Lower lobe of right lung (tissue), 2 donors: Measurements from ENCODE around the gene GPR37L1. TPM values are rescaled to one million over a fixed set of nuclear protein-coding genes. Genes with fewer than 3 reads are reported as not detected.

Source experiments
- ATAC-seq, 2 donors: fragments of 200-7000 bp; cut with Tn5 transposase; one replicate each; pipeline ENCODE4 v1.9.1; 2020 to 2022; ENCODE audit warnings: mild to moderate bottlenecking in 2 of 2, moderate library complexity in 2 of 2
- DNase-seq: peaks from one replicate; pipeline ENCODE4 v3.0.0-alpha.2; 2020
- H3K27ac ChIP-seq: fragments of 200-600 bp; one replicate; pipeline ENCODE4 v1.8.0; 2022
- H3K27me3 ChIP-seq: fragments of 200-600 bp; one replicate; pipeline ENCODE4 v1.8.0; 2022; ENCODE audit warnings: low read depth
- H3K36me3 ChIP-seq: fragments of 200-600 bp; one replicate; pipeline ENCODE4 v1.8.0; 2022; ENCODE audit warnings: mild to moderate bottlenecking
- H3K4me1 ChIP-seq: fragments of 200-600 bp; one replicate; pipeline ENCODE4 v1.8.0; 2022
- H3K4me3 ChIP-seq: fragments of 200-600 bp; one replicate; pipeline ENCODE4 v1.8.0; 2022; ENCODE audit warnings: mild to moderate bottlenecking
- H3K9me3 ChIP-seq: fragments of 200-600 bp; one replicate; pipeline ENCODE4 v1.8.0; 2022
- CTCF ChIP-seq: fragments of 200-600 bp; IDR thresholded peaks from one replicate; pipeline ENCODE4 v1.8.0; 2022; ENCODE audit warnings: antibody characterized with exemption, mild to moderate bottlenecking
- intact Hi-C: fragments of 100-400 bp; cut with DNase I; formaldehyde crosslinking; loops from one replicate; pipeline ENCODE4 v1.11.0; 2022
- total RNA-seq: library from RNA; stranded (reverse); fragmentation: NEBNext Ultra II Directional; extraction: Animal tissue kit (Norgen Biotek cat#: 25700); gene quantifications from one replicate; pipeline ENCODE4 v1.2.1, GENCODE V29; 2021
- donor health status: DM: no; HTN: yes; CAD: no; lungs with severe emphysema.

GPR37L1 gene
- total RNA-seq, 1 donor from 2014 or later, result 0.06 TPM

DNA sequence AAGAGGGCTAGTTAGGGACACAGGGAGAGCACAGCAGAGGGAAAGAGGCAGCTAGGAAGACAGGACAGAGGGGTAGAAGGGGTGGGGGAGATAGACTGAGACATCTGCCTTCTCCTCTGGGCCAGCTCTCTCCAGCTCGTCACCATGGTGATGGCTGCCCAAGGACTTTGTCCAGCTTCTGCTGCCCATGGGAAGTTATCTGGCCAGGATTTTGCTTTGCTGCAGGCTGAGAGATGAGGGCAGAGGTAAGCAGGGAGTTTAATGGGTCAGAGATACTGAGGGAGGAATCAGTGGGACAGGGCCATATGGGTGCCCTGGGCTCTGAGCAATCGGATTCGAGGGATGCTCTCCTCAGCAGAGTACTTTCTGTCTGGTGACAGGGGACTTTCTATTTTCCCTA, 34.5 kb upstream of the GPR37L1 start:
- no peak overlapping the region for H3K27ac ChIP-seq
- no peak for DNase-seq
- no peak for TF ChIP-seq CTCF
- H3K27me3 ChIP-seq, result no peaks in the 10 kb centered on the region
- H3K4me1 ChIP-seq, result no peaks in the 10 kb centered on the region
- H3K4me3 ChIP-seq, result no peak overlapping the region
- ATAC-seq, result no peak
- H3K9me3 ChIP-seq, result no peaks in the 10 kb centered on the region
- intact Hi-C loops, result no loop called here
- H3K36me3 ChIP-seq, result no peaks in the 10 kb centered on the region

DNA sequence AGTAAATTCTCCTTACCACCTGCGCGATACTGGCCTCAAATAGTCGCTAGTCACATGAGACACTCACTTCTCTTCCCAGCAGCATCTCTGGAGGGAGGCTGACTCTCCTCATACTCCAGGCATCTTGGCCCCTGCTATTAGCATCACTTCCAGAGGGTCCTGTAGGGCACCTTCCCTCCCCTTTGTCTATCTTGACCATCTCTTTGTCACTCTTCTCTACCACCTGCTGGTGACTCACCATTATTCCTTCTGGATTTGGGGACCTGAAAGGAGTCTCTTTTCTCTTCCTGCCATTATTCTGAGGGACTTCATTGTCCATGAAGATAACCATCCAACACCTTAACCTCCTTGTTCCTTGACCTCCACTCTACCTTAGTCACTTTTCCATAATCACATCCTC, 31.7 kb upstream of the GPR37L1 start:
- Histone ChIP-seq H3K27ac (no peak overlapping the region), H3K36me3 (no peaks in the 10 kb centered on the region), H3K4me3 (no peak overlapping the region), H3K4me1 (no peaks in the 10 kb centered on the region), H3K27me3 (peaks cover 9% of the 10 kb centered on the region), H3K9me3 (no peaks in the 10 kb centered on the region)
- intact Hi-C loops, result no loop called here
- no peak for DNase-seq
- peak in 1 of 2 donors; percentile 35 for ATAC-seq
- TF ChIP-seq CTCF, result no peak

DNA sequence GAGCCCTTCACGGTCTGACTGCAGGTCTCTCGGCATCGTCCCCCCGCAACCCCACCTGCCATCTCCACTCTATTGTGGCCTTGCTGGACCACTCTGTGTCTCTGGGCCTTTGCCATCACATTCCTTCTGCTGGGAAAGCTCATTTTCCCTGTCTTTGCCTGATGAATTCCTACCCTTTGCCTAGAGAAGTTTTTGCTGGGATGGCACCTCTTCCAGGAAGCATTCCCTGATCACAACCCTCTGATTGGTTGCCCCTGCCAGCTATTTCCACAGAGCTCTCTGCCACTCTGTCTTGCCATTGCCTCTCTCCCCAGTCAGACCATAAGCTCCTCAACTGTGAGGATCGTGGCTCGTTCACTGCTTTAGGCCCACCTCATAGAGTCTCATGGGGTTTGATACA, 28.9 kb upstream of the GPR37L1 start:
- intact Hi-C loops, result no loop called here
- Histone ChIP-seq H3K4me1 (no peaks in the 10 kb centered on the region), H3K27me3 (peaks cover 9% of the 10 kb centered on the region), H3K4me3 (no peak overlapping the region), H3K9me3 (no peaks in the 10 kb centered on the region), H3K36me3 (no peaks in the 10 kb centered on the region), H3K27ac (no peak overlapping the region)
- no peak for DNase-seq
- no peak for ATAC-seq
- TF ChIP-seq CTCF, result no peak

DNA sequence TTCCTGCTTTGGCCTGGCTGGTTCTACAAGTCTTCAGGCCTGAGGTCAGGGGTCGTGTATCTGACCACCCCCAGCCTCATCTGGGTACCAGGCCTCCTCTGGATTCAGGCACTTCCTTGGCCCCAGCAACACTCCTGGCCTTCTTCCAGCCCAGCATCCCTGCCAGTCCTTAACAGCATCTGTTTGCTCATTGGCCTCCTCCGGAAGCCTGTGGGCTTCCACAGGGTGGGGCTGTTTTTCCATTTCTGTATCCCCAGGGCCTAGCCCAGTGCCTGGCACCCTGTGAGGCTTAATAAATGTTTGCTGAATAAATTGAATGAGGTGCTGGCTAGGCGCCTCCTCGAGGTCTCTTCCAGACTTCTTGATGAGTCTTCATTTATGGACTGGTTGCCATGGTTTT, 21.5 kb upstream of the GPR37L1 start:
- DNase-seq, result no peak
- H3K36me3 ChIP-seq, result no peaks in the 10 kb centered on the region
- ATAC-seq, result no peak
- no peaks in the 10 kb centered on the region for H3K27me3 ChIP-seq
- intact Hi-C loops, result no loop called here
- no peaks in the 10 kb centered on the region for H3K4me1 ChIP-seq
- no peaks in the 10 kb centered on the region for H3K9me3 ChIP-seq
- H3K4me3 ChIP-seq, result no peak overlapping the region
- TF ChIP-seq CTCF, result no peak
- no peak overlapping the region for H3K27ac ChIP-seq

- intact Hi-C loops, result no loop called here
- H3K9me3 ChIP-seq, result no peaks in the 10 kb centered on the region
- no peak for ATAC-seq
- no peak for TF ChIP-seq CTCF
- no peaks in the 10 kb centered on the region for H3K27me3 ChIP-seq
- H3K4me1 ChIP-seq, result peaks cover 12% of the 10 kb centered on the region
- no peak for DNase-seq
- H3K4me3 ChIP-seq, result no peak overlapping the region
- no peaks in the 10 kb centered on the region for H3K36me3 ChIP-seq
- H3K27ac ChIP-seq, result no peak overlapping the region
Measured at GRCh38 chr1:202104073-202104472, 18.6 kb upstream of the GPR37L1 start.
